GM19025 (cell line): ENCODE measurements around the gene ID1.

ENCODE experiments used
- ATAC-seq: cut with Tn5 transposase; IDR thresholded peaks from one replicate; pipeline ENCODE4 v1.9.1; 2021; ENCODE audit warnings: mild to moderate bottlenecking, low read depth, moderate library complexity; ENCODE audit not compliant: unreplicated experiment

Gene ID1

GRCh38 chr20:31605031-31605901 lies at the start of gene ID1:
TSS of gene ID1 (plus strand) at chr20:31605289. CDS start at chr20:31605388, 99 bp downstream.
- peak; percentile 88 for ATAC-seq

- no peak for ATAC-seq
Measured at GRCh38 chr20:31559704-31560093, 45.4 kb upstream of the ID1 start.

- no peak for ATAC-seq
Measured at GRCh38 chr20:31560094-31560745, 44.9 kb upstream of the ID1 start.

GRCh38 chr20:31560746-31561598 lies 44.1 kb upstream of the ID1 start:
- ATAC-seq: no peak

GRCh38 chr20:31562241-31562640 lies 42.8 kb upstream of the ID1 start:
- no peak for ATAC-seq

GRCh38 chr20:31564284-31564683 lies 40.8 kb upstream of the ID1 start:
- no peak for ATAC-seq

GRCh38 chr20:31565699-31566318 lies 39.3 kb upstream of the ID1 start:
- no peak for ATAC-seq

- no peak for ATAC-seq
Measured at GRCh38 chr20:31566319-31566657, 38.8 kb upstream of the ID1 start.

- no peak for ATAC-seq
Measured at GRCh38 chr20:31566658-31567379, 38.3 kb upstream of the ID1 start.

- ATAC-seq: no peak
Measured at GRCh38 chr20:31567380-31567720, 37.7 kb upstream of the ID1 start.

- ATAC-seq: no peak
Measured at GRCh38 chr20:31568041-31568731, 36.9 kb upstream of the ID1 start.

- ATAC-seq: no peak
Measured at GRCh38 chr20:31568773-31569162, 36.3 kb upstream of the ID1 start.

GRCh38 chr20:31569163-31570020 lies 35.7 kb upstream of the ID1 start:
- ATAC-seq: no peak

GRCh38 chr20:31570021-31570463 lies 35.0 kb upstream of the ID1 start:
- no peak for ATAC-seq

GRCh38 chr20:31570735-31571617 lies 34.1 kb upstream of the ID1 start:
- ATAC-seq: no peak

- no peak for ATAC-seq
Measured at GRCh38 chr20:31572042-31572700, 32.9 kb upstream of the ID1 start.
